Activated CD8-positive, alpha-beta T cell treated with anti-CD3 and anti-CD28 coated beads for 36 hours (primary cell): ENCODE measurements around the gene ENC1. TPM values are rescaled to one million over a fixed set of nuclear protein-coding genes. Genes with fewer than 3 reads are reported as not detected.

ENCODE experiments used
- ATAC-seq: fragments of 200-7000 bp; cut with Tn5 transposase; one replicate; pipeline ENCODE4 v1.10.0; 2021; ENCODE audit warnings: mild to moderate bottlenecking, moderate library complexity
- CTCF ChIA-PET: fragments of 350-600 bp; sonication (Branson Sonifier 250); formaldehyde crosslinking; loops from one replicate; lab custom pipeline; 2021; ENCODE audit warnings: antibody characterized with exemption; lab: Charles Lee
- POLR2A ChIA-PET: fragments of 350-600 bp; sonication (Branson Sonifier 250); formaldehyde crosslinking; loops from one replicate; lab custom pipeline; 2021; ENCODE audit warnings: antibody characterized with exemption; lab: Charles Lee
- DNase-seq: peaks from one replicate; pipeline ENCODE4 v3.0.0-alpha.2; 2020
- H3K27ac Mint-ChIP-seq: one replicate; pipeline ENCODE4 v1.8.0; 2021; ENCODE audit warnings: mild to moderate bottlenecking, mixed read lengths
- H3K27me3 Mint-ChIP-seq: one replicate; pipeline ENCODE4 v1.8.0; 2021; ENCODE audit warnings: mixed read lengths
- H3K36me3 Mint-ChIP-seq: one replicate; pipeline ENCODE4 v1.8.0; 2021; ENCODE audit warnings: low read depth, mixed read lengths
- H3K4me1 Mint-ChIP-seq: one replicate; pipeline ENCODE4 v1.8.0; 2021; ENCODE audit warnings: low read depth, mixed read lengths
- H3K4me3 Mint-ChIP-seq: one replicate; pipeline ENCODE4 v1.8.0; 2021; ENCODE audit warnings: mild to moderate bottlenecking, moderate library complexity, mixed read lengths
- H3K9me3 Mint-ChIP-seq: one replicate; pipeline ENCODE4 v1.8.0; 2021; ENCODE audit warnings: mixed read lengths
- CTCF ChIP-seq: fragments of 200-600 bp; IDR thresholded peaks from one replicate; pipeline ENCODE4 v1.8.0; 2022; ENCODE audit warnings: antibody characterized with exemption, mild to moderate bottlenecking
- intact Hi-C: fragments of 100-400 bp; cut with micrococcal nuclease; formaldehyde crosslinking; loops from one replicate; pipeline ENCODE4 v1.10.0; 2022
- total RNA-seq, 2 experiments: library from RNA; stranded (reverse); gene quantifications; one replicate each; pipeline ENCODE4 v1.2.3, GENCODE V29; 2021

Gene ENC1
- total RNA-seq, 2 experiments from 2014 or later: 0.16 to 0.60 TPM

GRCh38 chr5:74623748-74624408 lies 16.6 kb downstream of the ENC1 start:
- no peak for ATAC-seq
- POLR2A ChIA-PET: no interaction called here

GRCh38 chr5:74623006-74623611 lies 17.4 kb downstream of the ENC1 start:
- Mint-ChIP-seq H3K27ac (no peak overlapping the region), H3K36me3 (no peaks in the 10 kb centered on the region), H3K4me1 (peaks cover 10% of the 10 kb centered on the region), H3K27me3 (peaks cover 22% of the 10 kb centered on the region), H3K9me3 (no peaks in the 10 kb centered on the region), H3K4me3 (no peak overlapping the region)
- no peak for DNase-seq
- CTCF ChIA-PET: interaction anchor here (1.2 kb wide), 1 partner anchor 11 kb away, joined by 4 read pairs; no protein-coding TSS in a partner anchor
- intact Hi-C loops: no loop called here
- ATAC-seq: no peak
- no peak for TF ChIP-seq CTCF
- POLR2A ChIA-PET: no interaction called here

More at GRCh38 chr5:74623748-74624408, 16.6 kb downstream of the ENC1 start:
- intact Hi-C loops: no loop called here
- Mint-ChIP-seq H3K36me3 (no peaks in the 10 kb centered on the region), H3K27me3 (peaks cover 19% of the 10 kb centered on the region), H3K4me1 (peaks cover 10% of the 10 kb centered on the region), H3K4me3 (no peak overlapping the region), H3K9me3 (no peaks in the 10 kb centered on the region), H3K27ac (no peak overlapping the region)
- DNase-seq: no peak
- TF ChIP-seq CTCF: no peak
- CTCF ChIA-PET: interaction anchor here (1.2 kb wide), 1 partner anchor 11 kb away, joined by 4 read pairs; no protein-coding TSS in a partner anchor

- CTCF ChIA-PET: no interaction called here
- POLR2A ChIA-PET: no interaction called here
- H3K4me1 Mint-ChIP-seq: peaks cover 10% of the 10 kb centered on the region
- no peaks in the 10 kb centered on the region for H3K9me3 Mint-ChIP-seq
- H3K27me3 Mint-ChIP-seq: peaks cover 22% of the 10 kb centered on the region
- TF ChIP-seq CTCF: no peak
- H3K36me3 Mint-ChIP-seq: no peaks in the 10 kb centered on the region
- H3K4me3 Mint-ChIP-seq: no peak overlapping the region
- DNase-seq: peak; percentile 26
- intact Hi-C loops: no loop called here
- ATAC-seq: peak; percentile 89
- no peak overlapping the region for H3K27ac Mint-ChIP-seq
These were observed 18.4 kb downstream of the ENC1 start for GRCh38 chr5:74622122-74622521.

- Mint-ChIP-seq H3K9me3 (no peaks in the 10 kb centered on the region), H3K27me3 (peaks cover 22% of the 10 kb centered on the region), H3K4me3 (no peak overlapping the region), H3K27ac (no peak overlapping the region), H3K36me3 (no peaks in the 10 kb centered on the region), H3K4me1 (peaks cover 10% of the 10 kb centered on the region)
- intact Hi-C loops: no loop called here
- DNase-seq: no peak
- no peak for TF ChIP-seq CTCF
- ChIA-PET POLR2A (no interaction called here), CTCF (no interaction called here)
- no peak for ATAC-seq
These were observed 19.0 kb downstream of the ENC1 start for GRCh38 chr5:74621492-74621891.

- peaks cover 16% of the 10 kb centered on the region for H3K27me3 Mint-ChIP-seq
- intact Hi-C loops: no loop called here
- TF ChIP-seq CTCF: no peak
- POLR2A ChIA-PET: no interaction called here
- no peak overlapping the region for H3K27ac Mint-ChIP-seq
- ATAC-seq (no peak), DNase-seq (no peak)
- H3K4me1 Mint-ChIP-seq: peaks cover 10% of the 10 kb centered on the region
- CTCF ChIA-PET: no interaction called here
- no peaks in the 10 kb centered on the region for H3K36me3 Mint-ChIP-seq
- no peaks in the 10 kb centered on the region for H3K9me3 Mint-ChIP-seq
- H3K4me3 Mint-ChIP-seq: no peak overlapping the region
These were observed 21.2 kb downstream of the ENC1 start for GRCh38 chr5:74619308-74619707.
